ENCODE data around the gene CLASP1.

CLASP1 gene

DNA sequence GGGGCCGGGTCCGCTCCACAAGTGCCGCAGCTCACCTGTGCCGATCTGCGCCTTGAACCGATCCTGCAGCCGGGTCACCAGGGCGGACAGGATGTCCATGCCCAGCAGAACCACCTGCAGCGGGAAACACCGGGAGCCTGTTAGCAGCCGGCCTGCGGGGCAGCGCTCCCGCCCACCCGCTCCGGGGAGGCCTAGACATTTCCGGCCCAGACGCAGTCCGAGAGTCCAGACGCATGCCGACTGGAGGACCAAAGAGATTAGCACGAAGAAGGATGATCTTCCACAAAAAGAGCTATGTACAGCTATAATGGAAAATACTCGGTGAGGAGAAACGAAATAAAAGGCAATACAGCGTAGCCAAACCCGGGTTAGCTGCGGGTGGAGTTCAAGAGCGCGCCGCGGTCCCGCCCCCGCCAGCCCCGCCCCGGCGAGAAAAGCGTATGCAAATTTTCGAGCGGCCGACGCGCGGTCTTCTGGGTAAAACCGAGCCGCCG lies 119.0 kb downstream of the CLASP1 start:
- Histone ChIP-seq H3K27ac (ENCODE audit: insufficient read depth in 1 of 2, low read depth in 1 of 2, low read length in 2 of 2, poor library complexity in 1 of 2, severe bottlenecking in 2 of 2) (peak overlapping the region; percentile 100), H3K36me3 (ENCODE audit: control insufficient read depth in 4 of 4, insufficient read depth in 4 of 4, low read length in 3 of 4) (peaks cover 0 to 23% (median 8%) of the 10 kb centered on the region in 4 experiments), H3K9me3 (ENCODE audit: control extremely low read depth in 1 of 5, control insufficient read depth in 4 of 5, insufficient read depth in 2 of 5, low read depth in 1 of 5, low read length in 4 of 5) (no peaks in the 10 kb centered on the region), H3K27me3 (replicated peaks in 2 of 5; ENCODE audit: control insufficient read depth in 4 of 5, insufficient read depth in 5 of 5, low read length in 4 of 5) (no peaks in the 10 kb centered on the region), H3K4me1 (ENCODE audit: control extremely low read depth in 1 of 4, control insufficient read depth in 4 of 4, insufficient read depth in 4 of 4, low read length in 3 of 4) (peaks cover 16 to 40% (median 31%) of the 10 kb centered on the region in 4 experiments), H3K4me3 (ENCODE audit: control insufficient read depth in 1 of 7, extremely low read depth in 1 of 7, insufficient read depth in 4 of 7, low read depth in 2 of 7, low read length in 6 of 7) (peak overlapping the region; percentile 51 to 97 (median 93))
- WGBS (ENCODE audit: insufficient coverage) = 0% methylated on average over 44 of the region's 46 CpGs
- ChIA-PET CTCF (interaction anchor here (0.7 to 3.0 kb wide), 11 partner anchors 9 to 206 kb away, joined by 3 to 16 read pairs (median 4); no protein-coding TSS in a partner anchor), POLR2A (interaction anchor here (0.6 to 3.1 kb wide), 14 partner anchors 12 to 274 kb away, joined by 3 to 36 read pairs (median 4); partner anchors contain the start of genes CLASP1, NIFK and TSN)
- peak; percentile 87 to 93 (median 92) for DNase-seq

DNA sequence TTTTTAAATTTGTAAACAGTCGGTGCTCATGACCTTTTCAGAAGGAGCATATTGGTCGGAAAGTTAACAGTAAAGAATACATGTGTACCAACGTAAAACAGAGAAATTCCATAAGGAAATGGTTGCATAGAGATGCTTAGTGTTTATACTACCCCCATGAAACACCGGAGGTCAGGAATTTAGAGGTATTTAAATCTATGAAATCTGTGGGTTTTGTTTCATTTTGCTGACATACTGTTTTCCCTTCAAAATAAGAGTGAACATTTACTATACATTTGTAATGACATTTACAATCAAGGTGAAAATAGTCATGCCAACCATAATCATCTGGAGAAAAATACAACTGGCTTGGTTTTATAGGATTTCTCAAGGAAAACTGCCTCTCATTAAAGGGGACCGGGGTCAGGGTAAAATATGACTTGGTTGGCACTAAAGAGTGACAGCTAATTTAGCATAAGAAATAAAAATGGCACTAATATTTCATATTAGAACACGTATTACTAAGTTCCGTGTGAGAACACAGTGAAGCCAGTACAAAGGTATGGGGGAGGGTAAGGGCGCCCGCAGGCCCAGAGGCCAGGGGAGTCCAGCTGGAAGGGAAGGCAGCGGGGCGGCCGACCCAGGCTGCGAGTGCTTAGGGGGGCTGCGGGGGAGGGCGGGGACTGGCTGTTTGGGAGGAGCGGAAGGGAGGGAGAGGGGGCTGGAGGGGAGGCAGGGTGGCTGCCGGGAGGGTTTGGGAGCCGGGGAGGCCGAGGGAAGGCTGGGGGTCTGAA lies 119.6 kb downstream of the CLASP1 start:
- peaks cover 0 to 29% (median 8%) of the 10 kb centered on the region in 4 experiments for H3K36me3 ChIP-seq (ENCODE audit: control insufficient read depth in 4 of 4, insufficient read depth in 4 of 4, low read length in 3 of 4)
- H3K27me3 ChIP-seq (replicated peaks in 2 of 5; ENCODE audit: control insufficient read depth in 4 of 5, insufficient read depth in 5 of 5, low read length in 4 of 5) = no peaks in the 10 kb centered on the region
- peaks cover 16 to 40% (median 31%) of the 10 kb centered on the region in 4 experiments for H3K4me1 ChIP-seq (ENCODE audit: control extremely low read depth in 1 of 4, control insufficient read depth in 4 of 4, insufficient read depth in 4 of 4, low read length in 3 of 4)
- POLR2A ChIA-PET = interaction anchor here (0.7 to 3.1 kb wide), 8 partner anchors 67 to 226 kb away, joined by 3 to 36 read pairs (median 6); partner anchors contain the start of genes CLASP1, NIFK and TSN
- 29% methylated on average over 6 of the region's 19 CpGs for WGBS (ENCODE audit: insufficient coverage)
- H3K9me3 ChIP-seq (ENCODE audit: control extremely low read depth in 1 of 5, control insufficient read depth in 4 of 5, insufficient read depth in 2 of 5, low read depth in 1 of 5, low read length in 4 of 5) = no peaks in the 10 kb centered on the region
- DNase-seq = peak; percentile 56 to 67 (median 61)
- H3K4me3 ChIP-seq (ENCODE audit: control insufficient read depth in 1 of 7, extremely low read depth in 1 of 7, insufficient read depth in 4 of 7, low read depth in 2 of 7, low read length in 6 of 7) = peak overlapping the region; percentile 51 to 97 (median 93)
- CTCF ChIA-PET = interaction anchor here (0.7 to 3.0 kb wide), 7 partner anchors 8 to 191 kb away, joined by 3 to 16 read pairs (median 4); no protein-coding TSS in a partner anchor
- peak overlapping the region; percentile 100 for H3K27ac ChIP-seq (ENCODE audit: insufficient read depth in 1 of 2, low read depth in 1 of 2, low read length in 2 of 2, poor library complexity in 1 of 2, severe bottlenecking in 2 of 2)

DNA sequence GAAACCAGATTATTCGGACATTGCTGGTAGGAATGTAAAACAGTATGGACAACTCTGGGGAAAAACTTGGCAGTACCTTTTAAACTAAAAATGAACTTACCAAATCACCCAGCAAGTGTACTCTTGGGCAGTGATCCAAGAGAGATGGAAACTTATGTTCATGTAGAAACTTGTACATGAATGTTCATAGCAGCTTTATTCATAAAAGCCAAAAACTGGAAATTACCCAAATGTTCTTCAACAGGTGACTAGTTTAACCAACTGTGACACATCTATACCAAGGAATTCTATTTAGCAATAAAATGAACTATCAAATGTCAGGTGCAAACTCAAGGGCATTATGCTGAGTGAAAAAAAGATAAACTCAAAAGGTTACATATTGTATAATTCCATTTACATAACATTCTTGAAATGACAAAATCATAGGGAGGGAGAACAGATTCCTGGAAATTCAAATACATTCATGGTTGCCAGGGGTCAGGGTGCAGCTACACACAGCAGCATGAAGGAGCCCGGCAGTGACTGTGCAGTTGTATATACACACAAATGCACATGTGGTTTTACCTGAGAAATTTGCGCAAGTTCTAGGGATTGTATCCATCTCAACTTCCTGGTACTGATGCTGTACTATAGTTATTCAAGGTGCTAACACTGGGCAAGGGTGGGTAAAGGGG lies 122.1 kb downstream of the CLASP1 start:
- Histone ChIP-seq H3K9me3 (ENCODE audit: control extremely low read depth in 1 of 5, control insufficient read depth in 4 of 5, insufficient read depth in 2 of 5, low read depth in 1 of 5, low read length in 4 of 5) (no peaks in the 10 kb centered on the region), H3K4me3 (ENCODE audit: control insufficient read depth in 1 of 7, extremely low read depth in 1 of 7, insufficient read depth in 4 of 7, low read depth in 2 of 7, low read length in 6 of 7) (no peak overlapping the region), H3K27ac (ENCODE audit: insufficient read depth in 1 of 2, low read depth in 1 of 2, low read length in 2 of 2, poor library complexity in 1 of 2, severe bottlenecking in 2 of 2) (no peak overlapping the region), H3K4me1 (ENCODE audit: control extremely low read depth in 1 of 4, control insufficient read depth in 4 of 4, insufficient read depth in 4 of 4, low read length in 3 of 4) (peaks cover 13 to 26% (median 21%) of the 10 kb centered on the region in 4 experiments), H3K36me3 (ENCODE audit: control insufficient read depth in 4 of 4, insufficient read depth in 4 of 4, low read length in 3 of 4) (peaks cover 0 to 41% (median 9%) of the 10 kb centered on the region in 4 experiments), H3K27me3 (replicated peaks in 2 of 5; ENCODE audit: control insufficient read depth in 4 of 5, insufficient read depth in 5 of 5, low read length in 4 of 5) (no peaks in the 10 kb centered on the region)
- WGBS (ENCODE audit: insufficient coverage) = 100% methylated on average over 1 of the region's 3 CpGs
- DNase-seq = no peak
- POLR2A ChIA-PET = no interaction called here
- CTCF ChIA-PET = interaction anchor here (1.2 kb wide), 1 partner anchor 125 kb away, joined by 3 read pairs; no protein-coding TSS in a partner anchor

- H3K9me3 ChIP-seq (ENCODE audit: control extremely low read depth in 1 of 5, control insufficient read depth in 4 of 5, insufficient read depth in 2 of 5, low read depth in 1 of 5, low read length in 4 of 5) = no peaks in the 10 kb centered on the region
- H3K4me3 ChIP-seq (ENCODE audit: control insufficient read depth in 1 of 7, extremely low read depth in 1 of 7, insufficient read depth in 4 of 7, low read depth in 2 of 7, low read length in 6 of 7) = no peak overlapping the region
- H3K27me3 ChIP-seq (replicated peaks in 2 of 5; ENCODE audit: control insufficient read depth in 4 of 5, insufficient read depth in 5 of 5, low read length in 4 of 5) = no peaks in the 10 kb centered on the region
- peaks cover 3 to 58% (median 18%) of the 10 kb centered on the region in 4 experiments for H3K36me3 ChIP-seq (ENCODE audit: control insufficient read depth in 4 of 4, insufficient read depth in 4 of 4, low read length in 3 of 4)
- CTCF ChIA-PET = no interaction called here
- DNase-seq = no peak
- no peak overlapping the region for H3K27ac ChIP-seq (ENCODE audit: insufficient read depth in 1 of 2, low read depth in 1 of 2, low read length in 2 of 2, poor library complexity in 1 of 2, severe bottlenecking in 2 of 2)
- H3K4me1 ChIP-seq (ENCODE audit: control extremely low read depth in 1 of 4, control insufficient read depth in 4 of 4, insufficient read depth in 4 of 4, low read length in 3 of 4) = peaks cover 7 to 19% (median 12%) of the 10 kb centered on the region in 4 experiments
- WGBS (ENCODE audit: insufficient coverage) = 100% methylated on average over 5 of the region's 9 CpGs
- POLR2A ChIA-PET = no interaction called here
Measured at GRCh38 chr2:121524685-121525425, 124.4 kb downstream of the CLASP1 start.

- Histone ChIP-seq H3K27me3 (replicated peaks in 2 of 5; ENCODE audit: control insufficient read depth in 4 of 5, insufficient read depth in 5 of 5, low read length in 4 of 5) (no peaks in the 10 kb centered on the region), H3K4me3 (ENCODE audit: control insufficient read depth in 1 of 7, extremely low read depth in 1 of 7, insufficient read depth in 4 of 7, low read depth in 2 of 7, low read length in 6 of 7) (no peak overlapping the region), H3K27ac (ENCODE audit: insufficient read depth in 1 of 2, low read depth in 1 of 2, low read length in 2 of 2, poor library complexity in 1 of 2, severe bottlenecking in 2 of 2) (no peak overlapping the region), H3K4me1 (ENCODE audit: control extremely low read depth in 1 of 4, control insufficient read depth in 4 of 4, insufficient read depth in 4 of 4, low read length in 3 of 4) (peaks cover 0 to 4% (median 0%) of the 10 kb centered on the region in 4 experiments), H3K36me3 (ENCODE audit: control insufficient read depth in 4 of 4, insufficient read depth in 4 of 4, low read length in 3 of 4) (peaks cover 0 to 60% (median 24%) of the 10 kb centered on the region in 4 experiments), H3K9me3 (ENCODE audit: control extremely low read depth in 1 of 5, control insufficient read depth in 4 of 5, insufficient read depth in 2 of 5, low read depth in 1 of 5, low read length in 4 of 5) (no peaks in the 10 kb centered on the region)
- CTCF ChIA-PET = interaction anchor here (1.3 to 1.7 kb wide), 3 partner anchors 9 to 197 kb away, joined by 3 to 6 read pairs (median 3); partner anchors contain the start of gene RNU4ATAC
- WGBS (ENCODE audit: insufficient coverage) = over 99% methylated on average over 9 of the region's 10 CpGs
- no peak for DNase-seq
- POLR2A ChIA-PET = no interaction called here
Measured at GRCh38 chr2:121521359-121521758, 127.9 kb downstream of the CLASP1 start.

DNA sequence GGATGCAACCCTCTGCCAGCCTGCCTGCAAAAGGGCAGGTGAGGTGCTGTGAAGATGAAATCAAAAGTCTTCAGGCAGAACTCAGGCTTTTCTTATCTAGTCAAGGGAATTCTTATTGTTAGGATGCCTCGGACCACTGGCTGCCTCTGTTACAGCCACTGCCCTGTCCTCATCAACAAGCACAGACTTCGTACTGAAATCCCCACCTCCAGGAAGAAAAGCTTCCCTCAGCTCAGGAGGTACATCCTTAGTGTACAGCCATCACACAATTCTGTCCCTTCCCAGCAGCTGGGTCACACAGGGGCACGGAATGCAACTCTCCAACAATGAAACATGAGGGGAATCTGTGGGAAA lies 128.6 kb downstream of the CLASP1 start:
- CTCF ChIA-PET = interaction anchor here (1.3 to 1.7 kb wide), 3 partner anchors 9 to 198 kb away, joined by 3 to 6 read pairs (median 3); partner anchors contain the start of gene RNU4ATAC

More for the DNA sequence above, 128.6 kb downstream of the CLASP1 start:
- Histone ChIP-seq H3K4me3 (ENCODE audit: control insufficient read depth in 1 of 7, extremely low read depth in 1 of 7, insufficient read depth in 4 of 7, low read depth in 2 of 7, low read length in 6 of 7) (no peak overlapping the region), H3K36me3 (ENCODE audit: control insufficient read depth in 4 of 4, insufficient read depth in 4 of 4, low read length in 3 of 4) (peaks cover 0 to 59% (median 25%) of the 10 kb centered on the region in 4 experiments), H3K4me1 (ENCODE audit: control extremely low read depth in 1 of 4, control insufficient read depth in 4 of 4, insufficient read depth in 4 of 4, low read length in 3 of 4) (peaks cover 0 to 4% (median 0%) of the 10 kb centered on the region in 4 experiments), H3K27ac (ENCODE audit: insufficient read depth in 1 of 2, low read depth in 1 of 2, low read length in 2 of 2, poor library complexity in 1 of 2, severe bottlenecking in 2 of 2) (no peak overlapping the region), H3K27me3 (replicated peaks in 2 of 5; ENCODE audit: control insufficient read depth in 4 of 5, insufficient read depth in 5 of 5, low read length in 4 of 5) (no peaks in the 10 kb centered on the region), H3K9me3 (ENCODE audit: control extremely low read depth in 1 of 5, control insufficient read depth in 4 of 5, insufficient read depth in 2 of 5, low read depth in 1 of 5, low read length in 4 of 5) (no peaks in the 10 kb centered on the region)
- DNase-seq = no peak
- WGBS (ENCODE audit: insufficient coverage) = 100% methylated on average over 2 of the region's 3 CpGs
- POLR2A ChIA-PET = no interaction called here
